Activated CD8-positive, alpha-beta memory T cell treated with anti-CD3 and anti-CD28 coated beads, Interleukin-2, amount 50 U/mL, for 24 hours (primary cell): Measurements from ENCODE around the gene TFIP11.

Experiments used
- DNase-seq: peaks from one replicate; pipeline ENCODE4 v3.0.0-alpha.2; 2020; ENCODE audit errors: extremely low read depth

Gene TFIP11

GRCh38 chr22:26448334-26448733, 63.9 kb downstream of the TFIP11 start:
- DNase-seq = no peak

- DNase-seq = no peak
These were observed 64.5 kb downstream of the TFIP11 start for GRCh38 chr22:26447584-26448329.

- no peak for DNase-seq
These were observed 65.3 kb downstream of the TFIP11 start for GRCh38 chr22:26446808-26447515.

GRCh38 chr22:26445577-26446275, 66.5 kb downstream of the TFIP11 start:
- DNase-seq = no peak

- no peak for DNase-seq
These were observed 67.5 kb downstream of the TFIP11 start for GRCh38 chr22:26444777-26445176.

GRCh38 chr22:26443901-26444690, 68.2 kb downstream of the TFIP11 start:
- DNase-seq = no peak

- DNase-seq = no peak
These were observed 70.1 kb downstream of the TFIP11 start for GRCh38 chr22:26442086-26442756.
